ENCODE data around the gene LINGO4. TPM values are rescaled to one million over a fixed set of nuclear protein-coding genes. Genes with fewer than 3 reads are reported as not detected.
A peak's percentile ranks its signal among the peaks of the same experiment; 100 is the strongest.

LINGO4 gene
- total RNA-seq, 1 experiment from 2014 or later, result not detected

DNA sequence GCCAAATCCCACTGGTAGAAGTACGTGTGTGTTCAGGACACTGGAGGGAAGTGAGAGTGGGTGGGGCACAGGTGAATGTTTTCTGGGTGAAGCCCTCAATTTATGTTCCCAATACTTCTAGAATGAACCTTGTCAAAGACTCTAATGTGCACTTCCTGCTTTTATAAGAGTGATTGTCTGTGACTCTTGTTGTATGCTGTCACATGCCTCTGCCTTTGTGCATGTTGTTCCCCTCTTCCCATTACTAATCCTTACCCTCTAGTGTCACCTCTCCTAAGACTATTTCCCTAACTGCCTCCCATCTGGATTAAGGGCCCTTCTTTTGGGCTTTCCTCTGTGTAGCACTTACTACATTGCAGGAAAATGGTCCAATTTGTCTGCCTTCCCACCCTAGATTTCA, 2.5 kb upstream of the LINGO4 start:
- POLR2A ChIA-PET, result no interaction called here

DNA sequence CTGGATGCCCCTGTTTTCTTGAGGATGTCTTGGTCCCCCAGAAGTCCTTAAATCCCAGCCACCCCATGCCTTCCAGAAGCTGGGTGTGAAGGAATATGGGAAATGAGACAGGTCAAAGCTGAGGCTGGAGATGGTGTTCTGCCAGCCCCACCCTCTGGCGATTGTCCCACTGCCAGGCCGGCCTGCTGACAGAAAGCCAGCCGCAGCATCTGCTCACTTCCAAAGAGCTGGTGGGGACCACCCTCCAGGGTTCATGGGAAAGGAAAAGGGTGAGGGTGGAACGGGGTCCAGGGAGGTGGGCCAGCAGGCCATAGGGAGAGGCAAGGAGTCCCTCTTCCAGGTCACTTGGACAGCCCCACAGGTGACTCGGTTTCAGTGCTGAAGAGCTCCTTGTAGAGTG, 1.9 kb upstream of the LINGO4 start:
- no peak overlapping the region for H3K4me3 ChIP-seq (ENCODE audit: low read depth, low read length)
- H3K9me3 ChIP-seq, result no peaks in the 10 kb centered on the region
- H3K27ac Mint-ChIP-seq (ENCODE audit: unreplicated experiment), result no peak overlapping the region
- TF ChIP-seq, protein P1, sequence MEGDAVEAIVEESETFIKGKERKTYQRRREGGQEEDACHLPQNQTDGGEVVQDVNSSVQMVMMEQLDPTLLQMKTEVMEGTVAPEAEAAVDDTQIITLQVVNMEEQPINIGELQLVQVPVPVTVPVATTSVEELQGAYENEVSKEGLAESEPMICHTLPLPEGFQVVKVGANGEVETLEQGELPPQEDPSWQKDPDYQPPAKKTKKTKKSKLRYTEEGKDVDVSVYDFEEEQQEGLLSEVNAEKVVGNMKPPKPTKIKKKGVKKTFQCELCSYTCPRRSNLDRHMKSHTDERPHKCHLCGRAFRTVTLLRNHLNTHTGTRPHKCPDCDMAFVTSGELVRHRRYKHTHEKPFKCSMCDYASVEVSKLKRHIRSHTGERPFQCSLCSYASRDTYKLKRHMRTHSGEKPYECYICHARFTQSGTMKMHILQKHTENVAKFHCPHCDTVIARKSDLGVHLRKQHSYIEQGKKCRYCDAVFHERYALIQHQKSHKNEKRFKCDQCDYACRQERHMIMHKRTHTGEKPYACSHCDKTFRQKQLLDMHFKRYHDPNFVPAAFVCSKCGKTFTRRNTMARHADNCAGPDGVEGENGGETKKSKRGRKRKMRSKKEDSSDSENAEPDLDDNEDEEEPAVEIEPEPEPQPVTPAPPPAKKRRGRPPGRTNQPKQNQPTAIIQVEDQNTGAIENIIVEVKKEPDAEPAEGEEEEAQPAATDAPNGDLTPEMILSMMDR (IDR thresholded peaks at IDR 0.05; ENCODE audit: insufficient read depth in 1 of 2, low read depth in 1 of 2, low read length in 1 of 2, severe bottlenecking in 1 of 2, unreplicated experiment in 1 of 2), result no peak
- no peaks in the 10 kb centered on the region; the same call in 1 of the 2 replicates for H3K27me3 ChIP-seq (replicated peaks; ENCODE audit: control insufficient read depth, insufficient read depth, low read length)
- H3K36me3 Mint-ChIP-seq (ENCODE audit: insufficient read depth, unreplicated experiment), result no peaks in the 10 kb centered on the region
- BruUV-seq (replicated peaks), result no TSS peak
- ChIA-PET POLR2A (no interaction called here), CTCF (no interaction called here)
- intact Hi-C loops (cut with micrococcal nuclease; ENCODE audit: unreplicated experiment), result no loop called here
- no peaks in the 10 kb centered on the region for H3K36me3 ChIP-seq (ENCODE audit: control insufficient read depth, insufficient read depth, low read length)
- H3K4me3 Mint-ChIP-seq (ENCODE audit: unreplicated experiment), result no peak overlapping the region
- H3K9me3 Mint-ChIP-seq (ENCODE audit: unreplicated experiment), result no peaks in the 10 kb centered on the region
- peaks cover 9% of the 10 kb centered on the region for H3K27me3 Mint-ChIP-seq (ENCODE audit: insufficient read depth, unreplicated experiment)
- peaks cover 10% of the 10 kb centered on the region for H3K4me1 Mint-ChIP-seq (ENCODE audit: low read depth, unreplicated experiment)
- no peaks in the 10 kb centered on the region for H3K4me1 ChIP-seq
- no peak for DNase-seq

More for the DNA sequence above, 2.5 kb upstream of the LINGO4 start:
- Histone ChIP-seq H3K9me3 (no peaks in the 10 kb centered on the region), H3K27me3 (replicated peaks; ENCODE audit: control insufficient read depth, insufficient read depth, low read length) (no peaks in the 10 kb centered on the region; the same call in 1 of the 2 replicates), H3K36me3 (ENCODE audit: control insufficient read depth, insufficient read depth, low read length) (no peaks in the 10 kb centered on the region), H3K4me3 (ENCODE audit: low read depth, low read length) (no peak overlapping the region), H3K4me1 (no peaks in the 10 kb centered on the region)
- peaks cover 13% of the 10 kb centered on the region for H3K27me3 Mint-ChIP-seq (ENCODE audit: insufficient read depth, unreplicated experiment)
- CTCF ChIA-PET, result no interaction called here
- no TSS peak for BruUV-seq (replicated peaks)
- DNase-seq, result no peak
- H3K27ac Mint-ChIP-seq (ENCODE audit: unreplicated experiment), result peak overlapping the region; percentile 2
- TF ChIP-seq, protein P1 (IDR thresholded peaks at IDR 0.05; ENCODE audit: insufficient read depth in 1 of 2, low read depth in 1 of 2, low read length in 1 of 2, severe bottlenecking in 1 of 2, unreplicated experiment in 1 of 2), result no peak
- intact Hi-C loops (cut with micrococcal nuclease; ENCODE audit: unreplicated experiment), result no loop called here
- no peaks in the 10 kb centered on the region for H3K36me3 Mint-ChIP-seq (ENCODE audit: insufficient read depth, unreplicated experiment)
- no peak overlapping the region for H3K4me3 Mint-ChIP-seq (ENCODE audit: unreplicated experiment)
- H3K4me1 Mint-ChIP-seq (ENCODE audit: low read depth, unreplicated experiment), result peaks cover 10% of the 10 kb centered on the region
- no peaks in the 10 kb centered on the region for H3K9me3 Mint-ChIP-seq (ENCODE audit: unreplicated experiment)

DNA sequence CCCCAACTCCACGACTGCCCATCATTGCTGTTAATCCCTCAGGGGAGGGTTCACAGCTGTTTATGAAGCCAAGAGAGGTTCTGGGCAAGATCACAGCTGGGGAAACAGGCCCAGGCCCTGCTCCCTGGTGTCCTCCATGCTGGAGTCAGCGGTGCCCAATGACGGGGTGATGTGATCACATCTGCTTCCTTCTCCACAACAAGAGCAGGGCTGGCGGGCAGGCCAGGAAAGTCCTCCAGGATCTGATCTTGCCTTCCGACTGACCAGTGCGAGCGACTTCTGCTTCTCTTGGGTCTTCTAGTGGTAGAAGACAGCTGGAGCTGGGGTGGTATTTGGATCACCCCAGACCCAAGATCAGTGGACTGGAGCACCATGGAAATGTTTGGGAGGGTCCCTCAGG, 951 bp upstream of the LINGO4 start:
- H3K4me1 ChIP-seq, result no peaks in the 10 kb centered on the region
- H3K4me1 Mint-ChIP-seq (ENCODE audit: low read depth, unreplicated experiment), result peaks cover 10% of the 10 kb centered on the region
- no peak overlapping the region for H3K4me3 Mint-ChIP-seq (ENCODE audit: unreplicated experiment)
- H3K9me3 Mint-ChIP-seq (ENCODE audit: unreplicated experiment), result no peaks in the 10 kb centered on the region
- H3K27me3 ChIP-seq (replicated peaks; ENCODE audit: control insufficient read depth, insufficient read depth, low read length), result no peaks in the 10 kb centered on the region; the same call in 1 of the 2 replicates
- H3K9me3 ChIP-seq, result no peaks in the 10 kb centered on the region
- TF ChIP-seq, protein P1 (IDR thresholded peaks at IDR 0.05; ENCODE audit: insufficient read depth in 1 of 2, low read depth in 1 of 2, low read length in 1 of 2, severe bottlenecking in 1 of 2, unreplicated experiment in 1 of 2), result no peak
- H3K36me3 ChIP-seq (ENCODE audit: control insufficient read depth, insufficient read depth, low read length), result no peaks in the 10 kb centered on the region
- intact Hi-C loops (cut with micrococcal nuclease; ENCODE audit: unreplicated experiment), result no loop called here
- ChIA-PET CTCF (no interaction called here), POLR2A (no interaction called here)
- peaks cover 9% of the 10 kb centered on the region for H3K27me3 Mint-ChIP-seq (ENCODE audit: insufficient read depth, unreplicated experiment)
- no TSS peak for BruUV-seq (replicated peaks)
- no peaks in the 10 kb centered on the region for H3K36me3 Mint-ChIP-seq (ENCODE audit: insufficient read depth, unreplicated experiment)
- H3K4me3 ChIP-seq (ENCODE audit: low read depth, low read length), result no peak overlapping the region
- no peak for DNase-seq
- H3K27ac Mint-ChIP-seq (ENCODE audit: unreplicated experiment), result no peak overlapping the region
